Gastrocnemius medialis (tissue), 4 donors: ENCODE results near the gene LIPF. TPM values are rescaled to one million over a fixed set of nuclear protein-coding genes. Genes with fewer than 3 reads are reported as not detected.

Experiments
- ATAC-seq, 2 donors: fragments of 150-250 bp; one replicate each; pipeline ENCODE4 v1.9.1; 2016
- DNase-seq, 2 donors: peaks; one replicate each; pipeline ENCODE4 v3.0.0-alpha.2; 2019
- H3K27ac ChIP-seq, 4 donors: fragments of 200-600 bp; sonication (generic); 1 replicate in 1 of 4; 2 replicates in 3 of 4; pipeline ENCODE4 v1.5.1; 2016 to 2018; ENCODE audit warnings: mild to moderate bottlenecking in 2 of 4, moderate library complexity in 1 of 4
- H3K27me3 ChIP-seq, 3 donors: fragments of 200-600 bp; sonication (generic) in 2 of 3; 1 replicate in 1 of 3; 2 replicates in 2 of 3; pipeline versions ENCODE4 v1.5.1 to v1.6.0; 2016 to 2019; ENCODE audit warnings: mild to moderate bottlenecking in 1 of 3, moderate library complexity in 1 of 3
- H3K36me3 ChIP-seq, 2 donors: fragments of 200-600 bp; sonication (generic) in 1 of 2; one replicate each; pipeline ENCODE4 v1.5.1; 2017 to 2018
- H3K4me1 ChIP-seq, 2 donors: fragments of 200-600 bp; sonication (generic) in 1 of 2; one replicate each; pipeline ENCODE4 v1.5.1; 2016 to 2017; ENCODE audit warnings: mild to moderate bottlenecking in 2 of 2
- H3K4me3 ChIP-seq, 4 donors: fragments of 200-600 bp; sonication (generic) in 3 of 4; 1 replicate in 1 of 4; 2 replicates in 3 of 4; pipeline ENCODE4 v1.5.1; 2016 to 2019; ENCODE audit warnings: mild to moderate bottlenecking in 2 of 4
- H3K9me3 ChIP-seq, 3 donors: fragments of 200-600 bp; sonication (generic) in 2 of 3; 1 replicate in 1 of 3; 2 replicates in 2 of 3; pipeline ENCODE4 v1.5.1; 2016 to 2019
- POLR2A ChIP-seq, 2 donors: fragments of 450-650 bp; IDR thresholded peaks; one replicate each; pipeline ENCODE4 v1.6.1; 2017; ENCODE audit warnings: antibody characterized with exemption in 2 of 2, mild to moderate bottlenecking in 2 of 2, moderate library complexity in 2 of 2
- in situ Hi-C, 4 donors: fragments of 200-750 bp; cut with MboI; loops; one replicate each; pipeline versions ENCODE4 v1.15.0 to v1.8.0; 2017; ENCODE audit warnings: low sequenced_read_pairs in 4 of 4
- intact Hi-C: fragments of 100-400 bp; cut with DNase I; formaldehyde crosslinking; loops from one replicate; pipeline ENCODE4 v1.15.1; 2023; ENCODE audit warnings: low total_unique reads
- total RNA-seq, 4 donors: library from RNA; depleted of rRNA; stranded (reverse); fragments of >200 nt; gene quantifications; one replicate each; pipeline versions ENCODE4 v1.1.0 to v1.2.3, GENCODE V29; 2016
- TF ChIP-seq, protein P1 (sequence below), 5 experiments: fragments of 450-650 bp in 3 of 5; fragments of 200-600 bp in 2 of 5; sonication (generic) in 2 of 5; IDR thresholded peaks in 4 of 5; conservative IDR thresholded peaks in 1 of 5; 1 replicate in 4 of 5; 2 replicates in 1 of 5; pipeline ENCODE4 v1.5.1; 2016 to 2019; ENCODE audit warnings: antibody characterized with exemption in 5 of 5, mild to moderate bottlenecking in 3 of 5, moderate library complexity in 3 of 5

LIPF gene, protein sequence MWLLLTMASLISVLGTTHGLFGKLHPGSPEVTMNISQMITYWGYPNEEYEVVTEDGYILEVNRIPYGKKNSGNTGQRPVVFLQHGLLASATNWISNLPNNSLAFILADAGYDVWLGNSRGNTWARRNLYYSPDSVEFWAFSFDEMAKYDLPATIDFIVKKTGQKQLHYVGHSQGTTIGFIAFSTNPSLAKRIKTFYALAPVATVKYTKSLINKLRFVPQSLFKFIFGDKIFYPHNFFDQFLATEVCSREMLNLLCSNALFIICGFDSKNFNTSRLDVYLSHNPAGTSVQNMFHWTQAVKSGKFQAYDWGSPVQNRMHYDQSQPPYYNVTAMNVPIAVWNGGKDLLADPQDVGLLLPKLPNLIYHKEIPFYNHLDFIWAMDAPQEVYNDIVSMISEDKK
- total RNA-seq, result under 1 TPM in 1 of 4 donors, not detected in 3; 0.36 TPM

DNA sequence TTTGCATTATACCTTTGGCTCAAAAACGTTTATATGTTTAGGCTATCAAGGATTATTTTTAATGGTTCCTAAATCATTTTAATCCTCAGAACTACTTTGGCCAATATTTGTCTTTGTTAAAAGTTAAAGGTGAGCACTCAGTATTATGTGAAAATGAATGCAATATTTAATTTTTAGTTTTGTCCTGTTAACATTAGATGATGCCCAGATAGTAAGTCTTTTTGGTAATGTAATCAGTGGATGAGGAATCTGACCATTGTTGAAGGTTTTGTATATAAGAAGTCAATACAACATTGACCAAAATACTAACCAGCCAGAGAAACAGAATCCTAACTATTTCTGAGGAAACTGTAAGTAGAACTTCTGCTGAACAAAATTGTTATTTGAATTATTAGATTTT lies at the start of gene LIPF:
TSS of gene LIPF (plus strand) at position 301 of the 400 bp plus-strand sequence. CDS start 2,856 bp downstream, outside the sequence.
- ATAC-seq (no peak), DNase-seq (no peak)
- no peaks in the 10 kb centered on the region for H3K4me1 ChIP-seq
- H3K36me3 ChIP-seq, result no peaks in the 10 kb centered on the region
- H3K27ac ChIP-seq, result no peak within 1 kb of the TSS
- TF ChIP-seq, protein P1, sequence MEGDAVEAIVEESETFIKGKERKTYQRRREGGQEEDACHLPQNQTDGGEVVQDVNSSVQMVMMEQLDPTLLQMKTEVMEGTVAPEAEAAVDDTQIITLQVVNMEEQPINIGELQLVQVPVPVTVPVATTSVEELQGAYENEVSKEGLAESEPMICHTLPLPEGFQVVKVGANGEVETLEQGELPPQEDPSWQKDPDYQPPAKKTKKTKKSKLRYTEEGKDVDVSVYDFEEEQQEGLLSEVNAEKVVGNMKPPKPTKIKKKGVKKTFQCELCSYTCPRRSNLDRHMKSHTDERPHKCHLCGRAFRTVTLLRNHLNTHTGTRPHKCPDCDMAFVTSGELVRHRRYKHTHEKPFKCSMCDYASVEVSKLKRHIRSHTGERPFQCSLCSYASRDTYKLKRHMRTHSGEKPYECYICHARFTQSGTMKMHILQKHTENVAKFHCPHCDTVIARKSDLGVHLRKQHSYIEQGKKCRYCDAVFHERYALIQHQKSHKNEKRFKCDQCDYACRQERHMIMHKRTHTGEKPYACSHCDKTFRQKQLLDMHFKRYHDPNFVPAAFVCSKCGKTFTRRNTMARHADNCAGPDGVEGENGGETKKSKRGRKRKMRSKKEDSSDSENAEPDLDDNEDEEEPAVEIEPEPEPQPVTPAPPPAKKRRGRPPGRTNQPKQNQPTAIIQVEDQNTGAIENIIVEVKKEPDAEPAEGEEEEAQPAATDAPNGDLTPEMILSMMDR (IDR thresholded peaks at IDR 0.05 in 4 of 5, conservative IDR thresholded peaks at IDR 0.05 in 1 of 5), result no peak
- TF ChIP-seq POLR2A (IDR thresholded peaks at IDR 0.05), result no peak
- H3K9me3 ChIP-seq, result no peaks in the 10 kb centered on the region
- intact Hi-C loops, result no loop called here
- in situ Hi-C loops, result no loop called here
- no peaks in the 10 kb centered on the region for H3K27me3 ChIP-seq
- H3K4me3 ChIP-seq, result no peak within 1 kb of the TSS

DNA sequence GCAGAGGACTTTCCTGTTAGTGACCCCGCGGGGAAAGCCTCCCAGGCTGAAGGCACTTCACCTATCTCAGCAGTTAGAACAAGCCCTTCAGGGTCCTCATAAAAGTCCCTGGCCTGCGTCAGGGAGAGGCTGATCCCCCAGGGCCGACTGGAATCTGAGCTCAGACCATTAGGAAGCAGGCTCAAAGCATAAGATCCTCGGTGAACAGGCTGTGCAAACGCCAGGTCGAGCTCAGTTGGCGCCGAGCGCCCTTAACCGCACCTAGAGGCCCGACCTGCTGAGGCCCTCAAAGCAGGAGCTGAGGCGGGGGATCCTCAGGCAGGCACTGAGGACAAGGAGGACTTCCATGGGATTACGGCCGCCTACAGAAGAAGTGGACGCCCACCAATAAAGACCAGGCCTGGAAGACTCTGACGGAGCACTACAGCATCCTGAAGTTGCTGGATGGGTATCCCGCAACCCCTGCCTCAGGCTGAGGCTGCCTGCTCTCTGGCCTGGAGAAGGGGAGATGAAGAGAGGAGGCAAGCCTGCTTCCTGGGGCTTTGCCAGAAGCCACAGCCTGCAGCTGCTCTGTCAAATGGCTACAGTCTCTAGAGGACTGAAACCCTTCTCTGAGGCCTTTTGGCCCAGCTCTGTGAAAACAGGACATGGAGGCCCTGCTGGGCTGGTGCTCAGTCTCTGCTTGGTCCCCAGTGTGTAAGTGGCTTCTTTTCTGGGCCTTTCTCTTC lies 47.8 kb upstream of the LIPF start:
- in situ Hi-C loops, result no loop called here
- no peaks in the 10 kb centered on the region for H3K36me3 ChIP-seq
- no peak for TF ChIP-seq POLR2A (IDR thresholded peaks at IDR 0.05)
- TF ChIP-seq, protein P1 (IDR thresholded peaks at IDR 0.05 in 4 of 5, conservative IDR thresholded peaks at IDR 0.05 in 1 of 5), result no peak
- ATAC-seq (peak; percentile 39 to 45), DNase-seq (peak in 1 of 2 donors; percentile 13)
- no peaks in the 10 kb centered on the region for H3K4me1 ChIP-seq
- H3K27me3 ChIP-seq, result no peaks in the 10 kb centered on the region
- intact Hi-C loops, result no loop called here
- H3K9me3 ChIP-seq, result no peaks in the 10 kb centered on the region
- peak overlapping the region; percentile 19 to 63 (median 46) for H3K27ac ChIP-seq
- no peak overlapping the region for H3K4me3 ChIP-seq

DNA sequence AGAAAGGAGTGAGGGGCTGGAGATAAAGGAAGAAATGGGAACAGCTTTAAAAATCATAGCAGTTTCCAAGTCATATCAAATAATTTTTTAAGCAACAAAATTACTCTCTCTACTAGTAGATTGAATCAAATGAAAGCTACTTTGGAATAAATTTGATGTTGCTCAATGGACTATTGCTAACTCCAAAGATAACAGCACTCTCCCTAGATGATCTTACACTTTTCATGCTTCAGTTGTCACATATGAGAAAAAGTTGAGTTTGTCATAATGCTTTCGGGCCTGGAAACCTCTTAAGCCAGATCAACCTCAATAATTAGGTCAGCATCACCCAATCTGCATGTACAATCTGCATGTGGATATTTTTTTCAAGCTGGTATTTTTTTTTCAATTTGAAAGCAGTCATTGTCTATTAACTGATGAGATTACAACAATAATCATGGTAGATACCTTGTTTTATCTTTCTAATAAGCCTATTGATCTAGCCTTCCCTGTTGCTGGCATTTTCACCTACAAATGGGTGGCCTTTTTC lies 46.4 kb upstream of the LIPF start:
- in situ Hi-C loops, result no loop called here
- Histone ChIP-seq H3K27ac (no peak overlapping the region), H3K9me3 (no peaks in the 10 kb centered on the region), H3K27me3 (no peaks in the 10 kb centered on the region), H3K4me3 (no peak overlapping the region), H3K4me1 (no peaks in the 10 kb centered on the region), H3K36me3 (no peaks in the 10 kb centered on the region)
- intact Hi-C loops, result no loop called here
- TF ChIP-seq, protein P1 (IDR thresholded peaks at IDR 0.05 in 4 of 5, conservative IDR thresholded peaks at IDR 0.05 in 1 of 5), result no peak
- TF ChIP-seq POLR2A (IDR thresholded peaks at IDR 0.05), result no peak
- ATAC-seq, result no peak
- no peak for DNase-seq

DNA sequence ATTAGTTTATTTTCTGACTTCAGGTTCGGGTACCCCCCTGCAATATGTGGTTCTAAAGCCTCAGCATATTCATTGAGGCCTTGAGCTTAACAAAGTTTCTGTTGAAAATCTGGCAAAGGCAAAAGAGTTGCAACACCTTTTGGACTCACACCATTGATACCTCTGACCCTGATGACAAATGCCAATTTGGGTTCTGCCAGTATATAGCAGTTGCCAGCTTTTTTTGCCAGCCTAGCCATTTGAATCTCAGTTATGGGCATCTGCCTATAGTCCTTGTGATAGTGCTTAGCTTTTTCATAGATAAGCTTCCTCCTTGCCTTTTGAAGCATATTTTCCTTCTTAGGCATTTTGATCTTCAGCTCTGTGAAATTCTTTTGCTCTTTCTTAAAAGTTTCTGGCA lies 45.7 kb upstream of the LIPF start:
- H3K27me3 ChIP-seq, result no peaks in the 10 kb centered on the region
- intact Hi-C loops, result no loop called here
- TF ChIP-seq POLR2A (IDR thresholded peaks at IDR 0.05), result no peak
- TF ChIP-seq, protein P1 (IDR thresholded peaks at IDR 0.05 in 4 of 5, conservative IDR thresholded peaks at IDR 0.05 in 1 of 5), result no peak
- no peak overlapping the region for H3K27ac ChIP-seq
- no peak for ATAC-seq
- no peaks in the 10 kb centered on the region for H3K4me1 ChIP-seq
- H3K4me3 ChIP-seq, result no peak overlapping the region
- no peak for DNase-seq
- no peaks in the 10 kb centered on the region for H3K9me3 ChIP-seq
- in situ Hi-C loops, result no loop called here
- no peaks in the 10 kb centered on the region for H3K36me3 ChIP-seq
